Activated T-helper 2 cell treated with anti-CD3 and anti-CD28 coated beads, Interferon-gamma antibody, Interleukin-2, Interleukin-4, amounts not matched to agents 10 μg/mL and 5 μg/mL and 100 μg/mL, durations not matched to agents 14 hours and 24 hours and 36 hours (primary cell): ENCODE measurements around the gene COL4A1. TPM values are rescaled to one million over a fixed set of nuclear protein-coding genes. Genes with fewer than 3 reads are reported as not detected.

Source experiments
- DNase-seq: peaks from one replicate; pipeline ENCODE4 v3.0.0; 2021; ENCODE audit warnings: low spot score
- H3K27ac Mint-ChIP-seq: one replicate; pipeline ENCODE4 v1.8.0; 2021; ENCODE audit warnings: mixed read lengths
- H3K27me3 Mint-ChIP-seq: one replicate; pipeline ENCODE4 v1.8.0; 2021; ENCODE audit warnings: low read depth, mixed read lengths
- H3K36me3 Mint-ChIP-seq: one replicate; pipeline ENCODE4 v1.8.0; 2021; ENCODE audit warnings: low read depth, mixed read lengths
- H3K4me1 Mint-ChIP-seq: one replicate; pipeline ENCODE4 v1.8.0; 2021; ENCODE audit warnings: low read depth, mixed read lengths
- H3K4me3 Mint-ChIP-seq: one replicate; pipeline ENCODE4 v1.8.0; 2021; ENCODE audit warnings: low read depth, mild to moderate bottlenecking, moderate library complexity, mixed read lengths
- H3K9me3 Mint-ChIP-seq: one replicate; pipeline ENCODE4 v1.8.0; 2021; ENCODE audit warnings: mixed read lengths
- intact Hi-C: fragments of 100-400 bp; cut with micrococcal nuclease; formaldehyde crosslinking; loops from one replicate; pipeline ENCODE4 v1.15.1; 2023
- total RNA-seq: library from RNA; stranded (reverse); gene quantifications from 2 replicates; pipeline ENCODE4 v1.2.3, GENCODE V29; 2022

COL4A1 gene
- total RNA-seq, 1 donor from 2014 or later = not detected

GRCh38 chr13:110277357-110277975, 29.5 kb downstream of the COL4A1 start:
- H3K9me3 Mint-ChIP-seq = no peaks in the 10 kb centered on the region

GRCh38 chr13:110276553-110276950, 30.4 kb downstream of the COL4A1 start:
- no peak for DNase-seq
- no peak overlapping the region for H3K27ac Mint-ChIP-seq
- peaks cover 12% of the 10 kb centered on the region for H3K27me3 Mint-ChIP-seq
- no peaks in the 10 kb centered on the region for H3K9me3 Mint-ChIP-seq
- H3K4me1 Mint-ChIP-seq = no peaks in the 10 kb centered on the region
- no peak overlapping the region for H3K4me3 Mint-ChIP-seq
- intact Hi-C loops = no loop called here
- no peaks in the 10 kb centered on the region for H3K36me3 Mint-ChIP-seq

More at GRCh38 chr13:110277357-110277975, 29.5 kb downstream of the COL4A1 start:
- Mint-ChIP-seq H3K4me1 (no peaks in the 10 kb centered on the region), H3K27ac (no peak overlapping the region), H3K4me3 (no peak overlapping the region), H3K36me3 (no peaks in the 10 kb centered on the region), H3K27me3 (peaks cover 12% of the 10 kb centered on the region)
- no peak for DNase-seq
- intact Hi-C loops = no loop called here

DNA sequence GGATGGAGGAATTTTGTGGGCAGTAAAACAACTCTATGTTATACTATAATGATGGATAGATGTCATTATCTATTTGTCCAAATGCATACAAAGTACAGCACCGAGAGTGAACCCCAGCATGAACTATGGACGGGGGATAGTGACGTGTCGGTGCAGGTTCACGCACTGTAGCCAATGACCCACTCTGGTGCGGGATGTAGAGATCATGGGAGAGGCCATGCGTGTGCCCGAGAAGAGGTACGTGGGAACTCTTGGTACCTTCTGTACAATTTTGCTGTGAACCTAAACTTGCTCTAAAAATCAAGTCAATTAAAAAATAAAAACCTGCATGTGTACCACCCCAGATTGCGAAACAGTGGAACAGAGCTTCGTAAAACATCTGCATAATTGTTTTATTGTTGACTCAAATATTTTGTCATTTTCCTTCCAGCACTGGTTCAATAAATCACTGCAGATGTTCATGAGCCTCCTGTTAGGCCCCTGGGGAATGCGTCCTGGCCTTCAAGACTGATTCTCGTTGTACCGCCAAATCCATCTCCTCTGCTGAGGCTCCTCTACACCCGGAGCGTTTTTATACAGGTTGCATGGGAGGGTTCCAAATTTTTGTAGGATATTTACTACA, 30.9 kb downstream of the COL4A1 start:
- intact Hi-C loops = no loop called here
- Mint-ChIP-seq H3K27ac (no peak overlapping the region), H3K4me1 (no peaks in the 10 kb centered on the region), H3K36me3 (no peaks in the 10 kb centered on the region), H3K4me3 (no peak overlapping the region), H3K9me3 (no peaks in the 10 kb centered on the region), H3K27me3 (peaks cover 12% of the 10 kb centered on the region)
- DNase-seq = no peak

- intact Hi-C loops = no loop called here
- no peaks in the 10 kb centered on the region for H3K4me1 Mint-ChIP-seq
- H3K9me3 Mint-ChIP-seq = no peaks in the 10 kb centered on the region
- no peak overlapping the region for H3K4me3 Mint-ChIP-seq
- H3K27me3 Mint-ChIP-seq = peaks cover 12% of the 10 kb centered on the region
- no peaks in the 10 kb centered on the region for H3K36me3 Mint-ChIP-seq
- DNase-seq = no peak
- no peak overlapping the region for H3K27ac Mint-ChIP-seq
Measured at GRCh38 chr13:110274687-110275086, 32.3 kb downstream of the COL4A1 start.

GRCh38 chr13:110273254-110273653, 33.7 kb downstream of the COL4A1 start:
- H3K4me1 Mint-ChIP-seq = no peaks in the 10 kb centered on the region
- no peak overlapping the region for H3K4me3 Mint-ChIP-seq
- no peak for DNase-seq
- H3K36me3 Mint-ChIP-seq = no peaks in the 10 kb centered on the region
- no peaks in the 10 kb centered on the region for H3K9me3 Mint-ChIP-seq
- H3K27me3 Mint-ChIP-seq = peaks cover 6% of the 10 kb centered on the region
- intact Hi-C loops = no loop called here
- no peak overlapping the region for H3K27ac Mint-ChIP-seq

GRCh38 chr13:110272651-110273050, 34.3 kb downstream of the COL4A1 start:
- intact Hi-C loops = no loop called here
- DNase-seq = no peak
- H3K4me1 Mint-ChIP-seq = no peaks in the 10 kb centered on the region

DNA sequence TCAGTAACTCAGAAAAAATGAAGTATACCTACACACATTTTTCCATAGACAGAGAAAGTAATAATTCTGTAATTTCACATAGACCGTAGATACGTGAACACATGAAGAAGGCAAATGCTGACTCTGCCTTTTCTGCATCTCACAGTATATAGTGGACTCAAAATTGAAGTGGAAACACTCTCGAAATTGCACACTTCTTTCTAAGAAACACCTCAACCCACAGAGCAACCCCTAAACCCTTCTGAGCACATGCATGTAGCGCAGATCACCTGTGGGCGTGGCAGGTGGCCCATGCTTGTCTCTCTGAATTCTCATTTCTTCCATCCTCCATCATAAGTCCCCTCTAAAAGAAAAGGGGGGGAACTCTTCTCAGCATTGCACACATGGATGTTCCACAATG, 34.7 kb downstream of the COL4A1 start:
- DNase-seq = no peak
- intact Hi-C loops = no loop called here
- Mint-ChIP-seq H3K36me3 (no peaks in the 10 kb centered on the region), H3K4me3 (no peak overlapping the region), H3K9me3 (no peaks in the 10 kb centered on the region), H3K4me1 (no peaks in the 10 kb centered on the region), H3K27ac (no peak overlapping the region), H3K27me3 (peaks cover 5% of the 10 kb centered on the region)

More at GRCh38 chr13:110272651-110273050, 34.3 kb downstream of the COL4A1 start:
- H3K36me3 Mint-ChIP-seq = no peaks in the 10 kb centered on the region
- H3K27me3 Mint-ChIP-seq = peaks cover 5% of the 10 kb centered on the region
- H3K27ac Mint-ChIP-seq = no peak overlapping the region
- no peak overlapping the region for H3K4me3 Mint-ChIP-seq
- no peaks in the 10 kb centered on the region for H3K9me3 Mint-ChIP-seq

- no peaks in the 10 kb centered on the region for H3K4me1 Mint-ChIP-seq
- no peaks in the 10 kb centered on the region for H3K9me3 Mint-ChIP-seq
- no peak for DNase-seq
- intact Hi-C loops = no loop called here
- no peak overlapping the region for H3K4me3 Mint-ChIP-seq
- peaks cover 6% of the 10 kb centered on the region for H3K27me3 Mint-ChIP-seq
- no peak overlapping the region for H3K27ac Mint-ChIP-seq
- no peaks in the 10 kb centered on the region for H3K36me3 Mint-ChIP-seq
Measured at GRCh38 chr13:110271313-110271712, 35.6 kb downstream of the COL4A1 start.

- intact Hi-C loops = no loop called here
- H3K9me3 Mint-ChIP-seq = no peaks in the 10 kb centered on the region
- no peaks in the 10 kb centered on the region for H3K4me1 Mint-ChIP-seq
- no peaks in the 10 kb centered on the region for H3K36me3 Mint-ChIP-seq
- H3K27ac Mint-ChIP-seq = no peak overlapping the region
- no peak for DNase-seq
- H3K27me3 Mint-ChIP-seq = peaks cover 4% of the 10 kb centered on the region
- no peak overlapping the region for H3K4me3 Mint-ChIP-seq
Measured at GRCh38 chr13:110270507-110270906, 36.5 kb downstream of the COL4A1 start.

GRCh38 chr13:110269509-110270185, 37.3 kb downstream of the COL4A1 start:
- no peak overlapping the region for H3K27ac Mint-ChIP-seq
- no peak overlapping the region for H3K4me3 Mint-ChIP-seq
- peaks cover 6% of the 10 kb centered on the region for H3K27me3 Mint-ChIP-seq
- no peaks in the 10 kb centered on the region for H3K9me3 Mint-ChIP-seq
- no peaks in the 10 kb centered on the region for H3K4me1 Mint-ChIP-seq
- H3K36me3 Mint-ChIP-seq = no peaks in the 10 kb centered on the region
- intact Hi-C loops = no loop called here
- no peak for DNase-seq

GRCh38 chr13:110268576-110269185, 38.3 kb downstream of the COL4A1 start:
- H3K4me3 Mint-ChIP-seq = no peak overlapping the region
- intact Hi-C loops = no loop called here
- no peak overlapping the region for H3K27ac Mint-ChIP-seq
- no peaks in the 10 kb centered on the region for H3K4me1 Mint-ChIP-seq
- H3K9me3 Mint-ChIP-seq = no peaks in the 10 kb centered on the region
- no peaks in the 10 kb centered on the region for H3K36me3 Mint-ChIP-seq
- peaks cover 5% of the 10 kb centered on the region for H3K27me3 Mint-ChIP-seq
- no peak for DNase-seq

DNA sequence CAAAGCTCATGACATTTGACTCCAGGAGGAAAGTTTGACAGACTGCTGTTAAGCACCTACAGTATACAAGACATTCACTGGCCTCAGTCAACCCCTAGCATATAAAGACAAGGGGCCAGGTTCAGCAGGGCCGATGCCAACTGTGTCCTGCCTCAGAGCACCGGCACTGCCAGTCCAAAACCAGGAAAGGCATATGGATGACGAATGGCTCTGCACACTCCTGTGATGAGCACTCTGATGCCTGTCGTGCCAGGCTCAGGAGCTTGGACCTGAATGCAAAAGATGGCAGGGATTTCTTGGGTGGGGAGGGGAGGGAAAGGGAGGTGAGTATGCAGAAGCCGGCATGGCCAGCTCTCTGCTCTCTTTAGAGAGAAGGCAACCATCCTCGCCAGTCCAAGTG, 38.9 kb downstream of the COL4A1 start:
- intact Hi-C loops = no loop called here
- H3K4me1 Mint-ChIP-seq = no peaks in the 10 kb centered on the region
- H3K4me3 Mint-ChIP-seq = no peak overlapping the region
- no peak overlapping the region for H3K27ac Mint-ChIP-seq
- no peaks in the 10 kb centered on the region for H3K36me3 Mint-ChIP-seq
- no peak for DNase-seq
- H3K9me3 Mint-ChIP-seq = no peaks in the 10 kb centered on the region
- peaks cover 5% of the 10 kb centered on the region for H3K27me3 Mint-ChIP-seq

GRCh38 chr13:110266983-110267382, 40.0 kb downstream of the COL4A1 start:
- Mint-ChIP-seq H3K4me1 (no peaks in the 10 kb centered on the region), H3K36me3 (no peaks in the 10 kb centered on the region), H3K4me3 (no peak overlapping the region), H3K27ac (no peak overlapping the region), H3K9me3 (no peaks in the 10 kb centered on the region), H3K27me3 (peaks cover 9% of the 10 kb centered on the region)
- intact Hi-C loops = no loop called here
- DNase-seq = no peak
